G401 (cell line): Measurements from ENCODE around the gene TMEM219. TPM values are rescaled to one million over a fixed set of nuclear protein-coding genes. Genes with fewer than 3 reads are reported as not detected.
A peak's percentile ranks its signal among the peaks of the same experiment; 100 is the strongest.
"Not testable (repeated sequence)": the region's sequence is repeated elsewhere in the genome, so short reads cannot be mapped to it uniquely, and the experiment has no call there.

Experiments
- DNase-seq: peaks from one replicate; pipeline ENCODE4 v3.0.0-alpha.2; 2015; ENCODE audit warnings: low spot score
- in situ Hi-C: cut with HindIII; loops from 2 replicates; pipeline ENCODE4 v1.10.0; 2016; ENCODE audit warnings: low sequenced_read_pairs, mixed read lengths
- total RNA-seq: library from RNA; depleted of rRNA; stranded (reverse); fragments of >200 nt; shearing (Covaris generic); gene quantifications from 2 replicates; pipeline ENCODE4 v1.2.3, GENCODE V29; 2014; rRNA removed

The TMEM219 gene
- total RNA-seq: 78.5 and 123 TPM in 2 replicates

DNA sequence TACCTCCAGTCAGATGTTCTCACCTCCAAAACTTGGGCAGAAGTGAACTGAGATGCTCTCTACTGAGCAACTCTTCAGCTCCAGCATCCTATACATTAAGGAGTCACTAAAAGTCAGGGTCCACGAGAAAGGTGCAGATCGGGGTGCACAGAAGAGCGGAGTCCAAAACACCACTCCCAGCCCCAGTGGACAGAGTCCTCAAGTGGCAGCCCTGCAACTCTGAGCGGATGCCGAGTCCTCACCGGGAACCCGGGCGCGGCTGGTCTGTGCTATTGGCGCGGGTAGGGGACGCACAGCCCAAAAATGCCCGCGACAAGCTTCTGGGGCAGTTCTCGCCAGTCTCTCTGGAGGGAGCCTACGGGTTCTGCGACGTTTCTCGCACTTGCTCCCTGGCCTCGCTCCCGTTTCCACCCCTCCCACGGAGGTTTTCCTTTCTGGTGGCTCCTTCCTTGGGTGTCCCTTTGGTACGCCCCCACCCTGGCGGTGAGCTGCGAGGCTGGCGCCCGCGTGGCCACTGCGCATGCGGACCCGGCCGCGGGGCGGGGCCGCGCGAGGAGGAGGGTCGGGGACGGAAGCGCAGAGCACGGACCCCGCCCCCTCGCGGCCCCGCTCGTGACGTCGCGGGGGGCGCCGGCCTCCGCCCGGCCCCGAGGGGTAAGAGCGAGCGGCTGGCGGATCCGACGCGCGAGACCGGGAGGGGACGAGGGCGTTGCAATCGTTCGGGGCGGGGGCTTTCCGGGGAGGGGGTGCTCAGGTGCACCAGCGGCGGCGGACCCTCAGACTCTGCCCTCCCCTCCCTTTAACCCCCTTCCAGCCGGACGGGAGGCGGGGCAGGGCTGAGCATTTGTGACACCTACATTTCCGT is at the start of gene TMEM219:
Gene TMEM219, plus strand, starts transcription at position 601 of the 865 bp plus-strand sequence. CDS start 1,065 bp downstream, outside the sequence.
- peak; percentile 90 for DNase-seq
- in situ Hi-C loops: no loop called here

DNA sequence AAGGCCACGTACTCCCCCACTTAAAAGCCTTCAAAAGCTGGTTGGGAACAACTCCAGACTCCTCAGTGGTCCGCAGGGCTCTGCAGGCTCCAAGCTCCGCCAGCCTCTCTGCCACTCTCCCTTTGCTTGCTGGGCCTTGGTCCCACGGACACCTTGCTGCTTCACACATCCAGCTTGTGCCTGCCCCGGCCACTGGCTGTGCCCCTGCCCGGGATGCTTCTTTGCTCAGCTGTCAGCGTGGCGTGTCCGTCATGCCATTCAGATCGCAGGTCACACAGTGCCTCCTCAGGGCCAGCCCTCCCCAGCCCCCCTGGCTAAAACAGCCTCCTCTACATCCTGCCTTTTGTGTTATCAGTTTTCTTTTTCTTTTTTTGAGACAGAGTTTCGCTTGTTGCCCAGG is 49.8 kb upstream of the TMEM219 start:
- in situ Hi-C loops: no loop called here
- no peak for DNase-seq

GRCh38 chr16:29913514-29913913 is 48.4 kb upstream of the TMEM219 start:
- no peak for DNase-seq
- in situ Hi-C loops: no loop called here

GRCh38 chr16:29915590-29916247 is 46.2 kb upstream of the TMEM219 start:
- no peak for DNase-seq
- in situ Hi-C loops: no loop called here

DNA sequence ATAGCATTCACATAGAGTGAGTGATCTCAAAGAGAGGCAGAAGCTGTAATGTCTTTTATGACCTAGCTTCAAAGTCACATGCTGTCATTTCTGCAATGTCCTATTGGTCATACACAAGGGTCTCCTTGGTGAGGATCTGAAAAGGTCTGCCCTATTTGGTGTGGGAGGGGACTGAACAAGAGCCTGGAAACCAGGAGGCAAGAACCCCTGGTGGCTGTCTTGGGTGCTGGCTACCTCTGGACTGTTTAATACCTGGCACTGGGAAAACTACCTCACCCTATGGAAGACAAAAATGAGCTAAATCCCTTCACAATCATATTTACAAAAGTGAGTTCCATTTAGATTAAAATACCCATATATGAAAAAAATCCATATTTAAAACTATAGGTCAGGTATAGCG is 44.9 kb upstream of the TMEM219 start:
- DNase-seq: no peak
- in situ Hi-C loops: no loop called here

DNA sequence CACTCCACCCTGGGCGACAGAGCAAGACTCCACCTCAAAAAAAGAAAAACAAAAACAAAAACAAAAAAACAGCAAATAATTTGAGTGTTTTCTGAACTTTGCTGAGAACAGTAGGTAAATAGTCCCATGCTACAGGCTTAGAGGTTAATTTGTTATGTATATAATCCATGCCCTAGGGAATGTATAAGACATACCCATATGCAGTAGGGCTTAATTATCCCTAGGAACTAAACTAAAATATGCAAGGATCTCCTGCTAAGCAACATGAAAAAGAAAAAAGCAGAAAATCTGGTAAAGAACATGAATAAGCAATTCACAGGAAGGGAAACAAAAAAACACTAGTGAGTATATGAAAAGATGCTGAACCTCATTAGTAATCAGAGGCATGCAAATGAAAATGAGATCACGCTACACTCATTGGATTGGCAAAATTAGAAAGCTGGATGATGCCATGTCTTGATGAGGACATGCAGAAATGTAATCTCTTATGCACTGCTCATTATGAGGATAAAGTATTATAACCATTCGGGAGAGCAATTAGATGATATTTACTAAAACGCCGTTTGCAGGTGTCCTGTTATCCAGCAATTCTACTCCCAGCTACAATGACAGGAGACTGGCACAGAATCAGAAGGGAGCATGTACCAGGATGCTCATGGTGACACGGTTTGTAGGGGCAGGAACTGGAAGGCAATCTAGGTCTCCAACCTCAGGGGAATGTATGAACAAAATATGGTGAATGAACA is 41.4 kb upstream of the TMEM219 start:
- DNase-seq: no peak
- in situ Hi-C loops: no loop called here

DNA sequence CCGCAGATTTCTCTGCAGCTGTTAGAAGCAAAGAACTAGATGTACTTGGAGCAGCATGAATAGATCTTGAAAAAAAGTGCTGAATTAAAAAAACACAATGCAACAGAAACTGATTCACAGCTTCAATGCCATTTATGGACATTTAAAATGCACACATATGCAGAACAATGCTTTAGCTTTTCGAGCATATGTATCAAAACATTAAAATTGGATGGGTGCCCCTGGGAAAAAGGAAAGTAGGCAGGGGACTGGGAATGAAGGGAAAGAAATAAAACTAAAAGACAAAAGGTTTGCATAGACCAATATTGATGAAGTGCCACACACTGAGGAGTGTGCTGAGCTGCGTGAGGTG is 40.9 kb upstream of the TMEM219 start:
- in situ Hi-C loops: no loop called here
- no peak for DNase-seq

GRCh38 chr16:29922326-29922725 is 39.6 kb upstream of the TMEM219 start:
- no peak for DNase-seq
- in situ Hi-C loops: no loop called here

GRCh38 chr16:29922986-29923501 is 38.8 kb upstream of the TMEM219 start:
- in situ Hi-C loops: no loop called here
- DNase-seq: no peak

DNA sequence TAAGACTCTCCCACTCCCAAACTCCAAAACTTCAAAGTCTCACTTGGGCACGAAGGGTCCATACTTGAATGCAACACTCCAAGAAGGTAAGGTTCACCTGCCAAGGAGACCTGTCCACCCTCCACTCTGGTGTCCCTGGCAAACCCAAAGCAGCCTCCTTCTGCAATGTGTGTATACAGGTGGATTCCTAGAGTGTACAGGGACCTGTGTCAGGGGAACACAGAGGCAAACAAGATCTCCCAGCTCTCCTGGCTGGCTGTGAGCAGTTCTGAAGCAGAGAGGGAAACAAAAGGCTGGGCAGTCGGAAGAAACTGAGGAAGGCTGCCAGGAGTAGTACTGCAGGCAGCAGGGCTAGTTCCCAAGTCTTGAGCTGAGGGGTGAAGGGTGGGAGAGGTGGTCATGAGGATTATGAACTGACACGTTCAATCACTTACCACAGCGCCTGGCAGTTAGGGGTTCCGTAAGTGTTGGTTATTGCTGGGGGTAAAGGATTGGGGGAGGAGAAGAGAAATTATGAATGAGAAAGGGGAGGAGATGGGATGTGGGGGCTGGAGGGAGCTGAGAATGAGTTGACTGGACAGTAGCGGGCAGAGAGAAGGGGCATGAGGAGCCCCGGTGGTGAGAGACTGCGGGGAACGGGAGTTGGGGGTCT is 36.6 kb upstream of the TMEM219 start:
- DNase-seq: no peak

GRCh38 chr16:29925781-29926710 is 35.8 kb upstream of the TMEM219 start, which contains the start of gene KCTD13:
KCTD13 (minus strand) TSS chr16:29926226; CDS start chr16:29926033, 193 bp downstream.
- in situ Hi-C loops: no loop called here
- DNase-seq: peak; percentile 80

More for the DNA sequence above, 36.6 kb upstream of the TMEM219 start:
- in situ Hi-C loops: no loop called here

DNA sequence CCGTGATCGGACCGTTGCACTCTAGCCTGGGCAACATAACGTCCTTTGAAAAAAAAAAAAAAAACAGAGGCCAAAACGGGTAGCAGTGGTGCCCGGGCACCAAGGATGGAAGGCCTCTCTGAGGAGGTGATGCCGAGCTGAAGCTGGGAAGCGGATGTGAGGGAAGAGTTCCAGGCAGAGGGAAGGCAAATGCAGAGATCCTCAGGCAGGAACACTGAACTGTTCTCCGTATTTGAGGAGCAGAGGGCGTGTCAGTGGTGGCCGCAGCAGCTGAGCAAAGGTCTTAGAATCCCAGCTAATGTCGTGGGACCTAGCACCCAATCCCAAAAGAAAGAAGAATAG is 35.2 kb upstream of the TMEM219 start:
- in situ Hi-C loops: no loop called here
- peak; percentile 64 for DNase-seq

GRCh38 chr16:29927070-29927905 is 34.6 kb upstream of the TMEM219 start:
- peak; percentile 55 for DNase-seq
- in situ Hi-C loops: no loop called here

DNA sequence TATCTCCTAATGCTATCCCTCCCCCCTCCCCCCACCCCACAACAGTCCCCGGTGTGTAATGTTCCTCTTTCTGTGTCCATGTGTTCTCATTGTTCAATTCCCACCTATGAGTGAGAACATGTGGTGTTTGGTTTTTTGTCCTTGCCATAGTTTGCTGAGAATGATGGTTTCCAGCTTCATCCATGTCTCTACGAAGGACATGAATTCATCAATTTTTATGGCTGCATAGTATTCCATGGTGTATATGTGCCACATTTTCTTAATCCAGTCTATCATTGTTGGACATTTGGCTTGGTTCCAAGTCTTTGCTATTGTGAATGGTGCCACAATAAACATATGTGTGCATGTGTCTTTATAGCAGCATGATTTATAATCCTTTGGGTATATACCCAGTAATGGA is 30.1 kb upstream of the TMEM219 start:
- DNase-seq, in situ Hi-C loops: not testable (repeated sequence)

DNA sequence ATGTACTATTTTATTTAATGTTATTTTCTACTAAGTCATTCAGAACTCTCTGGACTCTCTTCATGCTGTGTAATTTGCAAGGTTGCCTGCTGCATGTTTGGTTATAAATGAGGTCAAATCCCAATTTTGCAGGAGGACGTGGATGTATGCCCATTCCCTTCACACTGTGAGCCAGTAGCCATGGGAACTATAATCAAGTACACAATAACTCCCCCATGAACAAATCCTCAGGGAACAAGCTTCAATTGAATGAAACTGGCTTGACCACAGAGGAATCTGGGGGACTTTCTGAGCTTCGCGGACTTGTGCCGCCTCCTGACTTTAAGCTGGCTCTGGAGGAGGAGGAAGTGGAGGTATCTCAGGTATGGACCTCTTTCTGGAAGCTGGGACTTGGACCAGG is 21.2 kb upstream of the TMEM219 start:
- DNase-seq: peak; percentile 36

DNA sequence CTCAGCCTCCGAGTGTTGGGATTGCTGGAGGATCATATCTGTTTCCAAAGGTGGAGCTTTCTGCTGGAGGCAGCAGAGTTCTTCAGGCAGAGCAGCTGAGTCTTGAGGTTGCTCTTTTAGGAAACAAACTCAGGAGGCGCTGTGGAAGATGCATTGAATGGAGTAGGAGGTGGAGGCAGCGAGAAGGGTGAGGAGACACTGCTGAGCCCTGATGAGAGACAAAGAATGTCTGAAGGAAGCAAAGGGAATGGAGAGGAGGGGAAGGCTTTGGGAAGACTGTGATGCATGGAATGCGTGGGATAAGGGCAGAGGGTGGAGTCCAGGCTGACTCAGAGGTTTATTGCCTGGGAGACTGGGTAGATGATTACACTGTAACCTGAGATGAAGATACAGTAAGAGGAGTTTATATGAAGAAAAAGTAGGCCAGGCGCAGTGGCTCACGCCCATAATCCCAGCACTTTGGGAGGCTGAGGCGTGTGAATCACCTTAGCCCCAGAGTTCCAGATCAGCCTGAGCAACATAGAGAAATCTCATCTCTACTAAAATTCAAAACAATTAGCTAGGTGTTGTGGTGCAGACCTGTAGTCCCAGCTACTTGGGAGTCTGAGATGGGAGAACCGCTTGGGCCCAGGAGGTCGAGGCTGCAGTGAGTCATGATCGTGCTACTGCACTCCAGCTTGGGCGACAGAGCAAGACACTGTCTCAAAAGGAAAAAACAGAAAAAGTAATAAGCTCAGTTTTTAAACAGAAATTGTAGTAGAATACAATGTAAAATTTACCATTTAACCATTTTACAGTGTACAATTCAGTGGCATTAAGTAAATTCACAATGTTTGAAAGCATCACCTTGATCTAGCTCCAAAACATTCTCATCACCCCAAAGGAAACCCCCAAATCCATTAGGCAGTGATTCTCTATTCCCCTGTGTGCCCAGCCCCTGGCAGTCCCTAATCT is 17.8 kb upstream of the TMEM219 start:
- peak; percentile 39 for DNase-seq
- in situ Hi-C loops: no loop called here

More for the DNA sequence above, 21.2 kb upstream of the TMEM219 start:
- in situ Hi-C loops: no loop called here
